KMS-11 (cell line): ENCODE measurements around the gene CCR3.

ENCODE experiments used
- H2AFZ ChIP-seq: fragments of 200-600 bp; sonication (generic); 2 replicates; pipeline ENCODE4 v1.6.1; 2016; ENCODE audit warnings: antibody characterized with exemption, mixed run types, low read depth
- H3K27ac ChIP-seq: fragments of 200-600 bp; sonication (generic); 2 replicates; pipeline ENCODE4 v1.6.1; 2016; ENCODE audit warnings: mild to moderate bottlenecking, mixed run types
- H3K27me3 ChIP-seq: fragments of 200-600 bp; sonication (generic); 2 replicates; pipeline ENCODE4 v1.6.1; 2017; ENCODE audit warnings: mild to moderate bottlenecking, low read depth, mixed run types, moderate library complexity; ENCODE audit not compliant: insufficient read depth
- H3K36me3 ChIP-seq: fragments of 200-600 bp; sonication (generic); 2 replicates; pipeline ENCODE4 v1.6.1; 2017; ENCODE audit warnings: mild to moderate bottlenecking, mixed run types; ENCODE audit not compliant: insufficient read depth
- H3K4me1 ChIP-seq: fragments of 200-600 bp; sonication (generic); 2 replicates; pipeline ENCODE4 v1.6.1; 2016; ENCODE audit warnings: mild to moderate bottlenecking, low read depth, mixed run types; ENCODE audit not compliant: poor library complexity, severe bottlenecking
- H3K4me2 ChIP-seq: fragments of 200-600 bp; sonication (generic); 2 replicates; pipeline ENCODE4 v1.7.0; 2016; ENCODE audit warnings: mild to moderate bottlenecking, mixed run types
- H3K4me3 ChIP-seq: fragments of 200-600 bp; sonication (generic); IDR thresholded peaks from 2 replicates; pipeline ENCODE4 v1.6.1; 2017; ENCODE audit warnings: low read depth, low read length, mixed read lengths; ENCODE audit not compliant: insufficient read depth
- H3K79me2 ChIP-seq: fragments of 200-600 bp; sonication (generic); 2 replicates; pipeline ENCODE4 v1.6.1; 2016; ENCODE audit warnings: low read depth, mixed run types; ENCODE audit not compliant: insufficient read depth
- H3K9ac ChIP-seq: fragments of 200-600 bp; sonication (generic); 2 replicates; pipeline ENCODE4 v1.6.1; 2016; ENCODE audit warnings: mild to moderate bottlenecking, mixed run types
- H4K20me1 ChIP-seq: fragments of 200-600 bp; sonication (generic); 2 replicates; pipeline ENCODE4 v1.6.1; 2016; ENCODE audit warnings: mild to moderate bottlenecking, mixed run types; ENCODE audit not compliant: insufficient read depth
- TF ChIP-seq, protein P1 (sequence below): fragments of 200-600 bp; sonication (generic); conservative IDR thresholded peaks from 2 replicates; pipeline ENCODE4 v1.6.1; 2017; ENCODE audit warnings: low read depth, mild to moderate bottlenecking, antibody characterized with exemption, low read length, moderate library complexity, mixed read lengths

CCR3 gene

GRCh38 chr3:46264002-46264401, 21.7 kb downstream of the CCR3 start:
- no peak overlapping the region for H3K27ac ChIP-seq
- no peak overlapping the region for H2AFZ ChIP-seq
- no peaks in the 10 kb centered on the region for H3K79me2 ChIP-seq
- H3K27me3 ChIP-seq = no peaks in the 10 kb centered on the region
- no peaks in the 10 kb centered on the region for H4K20me1 ChIP-seq
- H3K4me2 ChIP-seq = no peak overlapping the region
- TF ChIP-seq, protein P1, sequence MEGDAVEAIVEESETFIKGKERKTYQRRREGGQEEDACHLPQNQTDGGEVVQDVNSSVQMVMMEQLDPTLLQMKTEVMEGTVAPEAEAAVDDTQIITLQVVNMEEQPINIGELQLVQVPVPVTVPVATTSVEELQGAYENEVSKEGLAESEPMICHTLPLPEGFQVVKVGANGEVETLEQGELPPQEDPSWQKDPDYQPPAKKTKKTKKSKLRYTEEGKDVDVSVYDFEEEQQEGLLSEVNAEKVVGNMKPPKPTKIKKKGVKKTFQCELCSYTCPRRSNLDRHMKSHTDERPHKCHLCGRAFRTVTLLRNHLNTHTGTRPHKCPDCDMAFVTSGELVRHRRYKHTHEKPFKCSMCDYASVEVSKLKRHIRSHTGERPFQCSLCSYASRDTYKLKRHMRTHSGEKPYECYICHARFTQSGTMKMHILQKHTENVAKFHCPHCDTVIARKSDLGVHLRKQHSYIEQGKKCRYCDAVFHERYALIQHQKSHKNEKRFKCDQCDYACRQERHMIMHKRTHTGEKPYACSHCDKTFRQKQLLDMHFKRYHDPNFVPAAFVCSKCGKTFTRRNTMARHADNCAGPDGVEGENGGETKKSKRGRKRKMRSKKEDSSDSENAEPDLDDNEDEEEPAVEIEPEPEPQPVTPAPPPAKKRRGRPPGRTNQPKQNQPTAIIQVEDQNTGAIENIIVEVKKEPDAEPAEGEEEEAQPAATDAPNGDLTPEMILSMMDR = no peak
- H3K4me3 ChIP-seq = no peak overlapping the region
- peaks cover 3% of the 10 kb centered on the region for H3K4me1 ChIP-seq
- H3K36me3 ChIP-seq = no peaks in the 10 kb centered on the region
- no peak overlapping the region for H3K9ac ChIP-seq

- H3K4me3 ChIP-seq = no peak overlapping the region
- H3K4me2 ChIP-seq = no peak overlapping the region
- TF ChIP-seq, protein P1 = no peak
- no peak overlapping the region for H3K9ac ChIP-seq
- H4K20me1 ChIP-seq = no peaks in the 10 kb centered on the region
- peaks cover 3% of the 10 kb centered on the region for H3K4me1 ChIP-seq
- no peaks in the 10 kb centered on the region for H3K79me2 ChIP-seq
- no peak overlapping the region for H3K27ac ChIP-seq
- no peak overlapping the region for H2AFZ ChIP-seq
- no peaks in the 10 kb centered on the region for H3K27me3 ChIP-seq
- H3K36me3 ChIP-seq = no peaks in the 10 kb centered on the region
Observed at GRCh38 chr3:46266598-46266997, 24.3 kb downstream of the CCR3 start.

- Histone ChIP-seq H3K27me3 (no peaks in the 10 kb centered on the region), H3K9ac (no peak overlapping the region), H3K4me3 (no peak overlapping the region), H3K4me2 (no peak overlapping the region), H2AFZ (no peak overlapping the region), H4K20me1 (no peaks in the 10 kb centered on the region), H3K4me1 (no peaks in the 10 kb centered on the region), H3K27ac (no peak overlapping the region), H3K36me3 (no peaks in the 10 kb centered on the region), H3K79me2 (no peaks in the 10 kb centered on the region)
- TF ChIP-seq, protein P1 = no peak
Observed at GRCh38 chr3:46269556-46269955, 27.3 kb downstream of the CCR3 start.

DNA sequence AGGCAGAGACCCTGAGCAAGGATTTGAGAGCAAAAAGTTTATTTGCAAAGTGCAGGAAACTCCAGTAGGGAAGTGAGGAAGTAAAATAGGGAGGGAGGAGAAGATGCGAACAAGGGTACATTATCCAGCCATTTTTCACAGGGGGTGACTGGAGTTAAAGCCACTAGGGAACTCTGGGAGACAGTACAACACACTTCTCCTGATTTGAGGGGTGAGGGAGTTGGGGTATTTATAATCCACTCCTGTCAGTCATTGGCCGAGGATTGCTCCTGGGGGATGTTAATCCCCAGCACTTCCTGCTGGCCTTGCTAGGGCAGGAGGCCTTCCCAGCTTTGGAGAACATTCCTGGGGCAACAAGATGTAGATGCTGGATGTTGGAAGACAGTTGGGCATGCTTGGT, 28.2 kb downstream of the CCR3 start:
- no peak overlapping the region for H2AFZ ChIP-seq
- TF ChIP-seq, protein P1 = no peak
- no peaks in the 10 kb centered on the region for H4K20me1 ChIP-seq
- H3K79me2 ChIP-seq = no peaks in the 10 kb centered on the region
- no peak overlapping the region for H3K27ac ChIP-seq
- no peaks in the 10 kb centered on the region for H3K4me1 ChIP-seq
- H3K9ac ChIP-seq = no peak overlapping the region
- H3K27me3 ChIP-seq = no peaks in the 10 kb centered on the region
- H3K36me3 ChIP-seq = no peaks in the 10 kb centered on the region
- H3K4me3 ChIP-seq = no peak overlapping the region
- H3K4me2 ChIP-seq = no peak overlapping the region
